Activated CD8-positive, alpha-beta memory T cell treated with anti-CD3 and anti-CD28 coated beads for 4 hours (primary cell): ENCODE results near the gene SNX8.
"Not testable (repeated sequence)": the region's sequence is repeated elsewhere in the genome, so short reads cannot be mapped to it uniquely, and the experiment has no call there.

Source experiments
- DNase-seq, 2 donors: peaks; one replicate each; pipeline ENCODE4 v3.0.0-alpha.2; 2020; ENCODE audit warnings: low read depth in 2 of 2

SNX8 gene

DNA sequence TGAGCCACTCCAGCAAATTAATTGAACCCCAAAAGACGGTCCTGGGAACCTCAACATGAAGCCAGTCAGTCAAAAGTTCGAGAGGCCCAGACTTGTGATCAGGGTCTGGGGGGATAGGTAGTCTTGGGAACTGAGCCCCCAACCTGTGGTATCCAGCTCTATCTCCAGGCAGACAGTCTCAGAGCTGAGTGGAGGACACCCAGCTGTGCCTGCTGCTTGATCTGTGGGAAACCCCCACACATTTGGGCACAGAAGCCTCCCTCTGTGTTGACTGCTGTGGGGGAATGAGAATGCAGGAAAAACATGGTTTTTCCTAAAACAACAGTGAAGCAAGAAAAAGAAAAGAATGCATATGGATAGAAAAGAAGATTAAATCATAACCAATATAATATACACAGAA is 16.3 kb upstream of the SNX8 start:
- no peak for DNase-seq

- no peak for DNase-seq
These were observed 12.7 kb upstream of the SNX8 start for GRCh38 chr7:2326951-2327350.

- DNase-seq = no peak
These were observed 10.9 kb upstream of the SNX8 start for GRCh38 chr7:2325162-2325561.

DNA sequence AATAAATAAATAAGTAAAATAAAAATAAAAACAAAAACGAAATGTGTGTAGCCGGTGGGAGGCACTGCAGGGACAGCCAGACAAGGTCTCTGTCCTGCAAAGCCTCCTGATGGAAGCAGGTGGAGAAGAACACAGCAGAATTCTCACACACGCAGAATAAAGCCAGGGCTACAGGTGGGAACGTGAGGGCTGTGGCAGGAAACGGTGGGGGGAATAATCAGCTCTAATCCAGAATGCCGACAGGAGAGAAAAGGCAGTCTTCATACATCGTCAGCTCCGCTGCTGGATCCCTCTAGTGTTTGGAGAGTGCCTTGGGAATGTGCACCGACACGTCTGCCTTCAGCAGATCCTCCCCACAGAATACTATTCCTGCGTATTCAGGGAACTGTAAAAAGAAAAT is 6.8 kb upstream of the SNX8 start:
- no peak for DNase-seq

DNA sequence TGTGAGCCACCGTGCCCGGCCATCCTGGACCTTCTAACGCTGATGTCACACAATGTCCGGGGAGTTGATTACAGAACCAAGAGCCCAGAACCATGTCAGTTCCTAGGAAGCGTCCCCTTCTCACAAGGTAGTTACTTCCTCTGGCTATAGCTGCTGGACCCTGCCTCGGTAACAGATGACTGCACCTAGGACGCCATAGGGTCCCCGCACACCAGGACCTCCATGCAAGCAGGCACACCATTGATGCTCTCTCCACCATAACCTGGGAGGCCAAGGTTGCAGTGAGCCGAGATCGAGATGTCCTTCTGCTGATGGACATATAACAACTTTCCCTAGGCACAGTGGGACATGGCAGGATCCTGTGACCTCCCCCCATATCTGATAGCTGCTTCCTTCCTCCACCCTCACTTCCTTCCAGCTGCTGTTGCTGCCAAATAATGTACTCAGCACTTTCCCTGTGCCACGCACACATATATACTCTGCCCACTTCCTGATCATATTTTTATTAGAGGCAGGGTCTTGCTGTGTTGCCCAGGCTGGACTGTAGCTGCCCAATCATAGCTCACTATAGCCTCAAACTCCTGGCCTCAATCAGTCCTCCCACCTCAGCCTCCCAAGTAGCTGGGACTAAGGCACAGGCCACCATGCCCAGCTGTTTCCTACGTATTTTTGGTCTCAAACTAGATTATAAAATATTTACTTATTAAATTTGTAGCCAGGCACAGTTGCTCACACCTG is 3.5 kb upstream of the SNX8 start:
- no peak for DNase-seq

- DNase-seq = no peak
These were observed 2.3 kb upstream of the SNX8 start for GRCh38 chr7:2316578-2316977.

- no peak for DNase-seq
These were observed 1.5 kb upstream of the SNX8 start for GRCh38 chr7:2315787-2316186.

- not testable (repeated sequence) for DNase-seq
These were observed 802 bp upstream of the SNX8 start for GRCh38 chr7:2314956-2315530.

DNA sequence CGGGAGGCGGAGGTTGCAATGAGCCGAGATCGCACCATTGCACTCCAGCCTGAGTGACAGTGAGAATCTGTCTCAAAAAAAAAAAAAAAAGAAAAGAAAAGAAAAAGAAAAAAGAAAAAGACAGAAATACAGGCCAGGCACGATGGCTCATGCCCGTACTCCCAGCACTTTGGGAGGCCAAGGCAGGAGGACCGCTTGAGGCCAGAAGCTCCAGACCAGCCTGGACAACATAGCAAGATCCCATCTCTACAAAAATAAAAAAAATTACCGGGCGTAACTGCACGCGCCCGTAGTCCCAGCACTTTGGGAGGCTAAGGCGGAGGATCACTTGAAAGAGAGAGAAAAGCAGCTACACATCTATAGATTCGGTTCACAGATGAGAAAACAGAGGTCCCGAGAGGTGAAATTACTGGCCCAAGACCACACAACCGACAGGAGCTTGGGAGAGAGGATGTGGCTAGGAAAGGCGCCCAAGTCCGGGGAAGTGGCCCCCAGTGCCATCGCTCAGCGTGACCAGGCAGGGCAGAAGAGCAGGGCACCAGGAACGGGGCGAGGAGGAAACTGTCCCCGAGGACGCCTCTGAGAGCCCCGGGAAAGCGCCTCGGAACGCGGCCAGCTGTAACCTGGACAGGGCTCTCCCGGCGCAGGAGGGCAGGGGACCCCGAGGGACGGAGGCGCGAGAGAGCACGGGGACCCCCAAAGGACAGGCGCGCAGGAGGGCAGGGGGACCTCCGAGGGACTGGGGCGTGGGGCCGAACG is 612 bp downstream of the SNX8 start:
- no peak for DNase-seq

DNA sequence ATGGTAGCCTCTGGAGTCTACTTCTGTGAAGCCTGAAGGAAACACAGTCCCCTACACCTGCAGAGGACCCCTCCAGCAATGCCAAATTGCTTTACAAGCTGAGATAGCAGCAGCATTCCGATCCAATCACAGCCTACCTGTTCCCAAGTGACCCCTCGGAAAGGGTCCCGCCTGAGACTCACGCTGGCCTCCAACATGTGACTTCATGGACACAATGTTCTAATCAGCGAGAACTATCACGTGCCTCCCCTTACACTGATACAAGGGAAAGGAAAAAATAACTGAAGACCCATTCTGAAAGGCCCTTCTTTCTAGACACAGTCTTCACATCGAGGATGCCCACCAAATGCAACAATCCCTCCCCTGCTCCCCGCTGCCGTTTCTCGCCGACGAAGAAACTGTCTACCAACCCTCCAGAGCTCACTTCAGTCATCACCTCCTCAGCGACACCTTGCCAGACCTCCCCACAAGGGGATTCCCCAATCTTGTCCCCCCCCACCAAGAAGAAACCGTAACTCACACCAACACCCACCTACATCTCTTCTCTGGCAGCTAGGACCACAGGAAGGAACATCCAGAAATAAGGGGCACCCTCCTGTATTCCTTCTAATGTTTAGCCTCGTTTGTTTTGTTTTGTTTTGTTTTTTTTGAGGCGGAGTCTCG is 1.8 kb downstream of the SNX8 start:
- no peak for DNase-seq

DNA sequence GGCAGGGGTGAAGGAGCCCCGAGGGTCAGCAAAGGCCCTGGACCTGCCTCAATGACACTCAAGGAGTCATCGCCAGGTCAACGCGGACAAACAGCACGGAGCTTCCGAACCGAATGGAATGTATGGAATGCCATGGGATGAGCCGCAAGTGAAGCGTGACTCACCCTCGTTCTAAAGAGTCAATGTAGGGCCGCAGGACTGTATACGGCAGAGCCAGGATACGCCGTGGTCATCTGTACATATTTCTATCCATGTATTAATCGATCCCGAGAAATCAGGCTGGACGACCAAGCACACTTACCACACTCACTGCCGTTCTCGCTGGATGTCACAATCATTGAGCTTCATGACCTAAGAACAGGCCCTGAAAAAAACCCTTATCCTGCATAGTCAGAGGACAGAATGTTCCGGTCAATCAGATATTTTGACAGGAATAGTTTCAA is 4.3 kb downstream of the SNX8 start:
- no peak for DNase-seq

DNA sequence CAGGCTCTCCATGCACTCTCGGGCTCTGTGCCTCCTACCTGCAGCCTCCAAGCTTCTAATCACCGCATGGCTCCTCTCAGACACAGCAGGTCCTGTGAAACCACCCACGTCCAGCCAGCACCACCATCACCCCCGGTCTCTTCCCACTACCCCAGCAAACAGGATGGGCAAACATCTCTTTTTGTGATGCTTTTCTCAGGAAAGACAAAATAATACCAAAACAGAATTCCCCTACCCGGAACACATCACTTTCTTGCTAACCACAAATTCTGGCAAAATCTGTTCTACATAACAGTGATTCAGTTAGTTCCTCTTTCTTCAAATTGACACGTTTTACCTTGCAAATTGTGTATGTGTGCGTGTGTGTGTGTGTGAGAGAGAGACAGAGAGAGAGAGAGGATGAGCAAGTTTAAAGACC is 6.5 kb downstream of the SNX8 start:
- DNase-seq = no peak

- DNase-seq = no peak
These were observed 7.6 kb downstream of the SNX8 start for GRCh38 chr7:2306688-2307087.

GRCh38 chr7:2305258-2305657 is 9.0 kb downstream of the SNX8 start:
- DNase-seq = not testable (repeated sequence)

DNA sequence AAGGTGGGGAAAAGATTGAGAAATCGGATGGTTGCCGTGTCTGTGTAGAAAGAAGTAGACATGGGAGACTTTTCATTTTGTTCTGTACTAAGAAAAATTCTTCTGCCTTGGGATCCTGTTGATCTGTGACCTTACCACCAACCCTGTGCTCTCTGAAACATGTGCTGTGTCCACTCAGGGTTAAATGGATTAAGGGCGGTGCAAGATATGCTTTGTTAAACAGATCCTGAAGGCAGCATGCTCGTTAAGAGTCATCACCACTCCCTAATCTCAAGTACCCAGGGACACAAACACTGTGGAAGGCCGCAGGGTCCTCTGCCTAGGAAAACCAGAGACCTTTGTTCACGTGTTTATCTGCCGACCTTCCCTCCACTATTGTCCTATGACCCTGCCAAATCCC is 10.7 kb downstream of the SNX8 start:
- DNase-seq = not testable (repeated sequence)

DNA sequence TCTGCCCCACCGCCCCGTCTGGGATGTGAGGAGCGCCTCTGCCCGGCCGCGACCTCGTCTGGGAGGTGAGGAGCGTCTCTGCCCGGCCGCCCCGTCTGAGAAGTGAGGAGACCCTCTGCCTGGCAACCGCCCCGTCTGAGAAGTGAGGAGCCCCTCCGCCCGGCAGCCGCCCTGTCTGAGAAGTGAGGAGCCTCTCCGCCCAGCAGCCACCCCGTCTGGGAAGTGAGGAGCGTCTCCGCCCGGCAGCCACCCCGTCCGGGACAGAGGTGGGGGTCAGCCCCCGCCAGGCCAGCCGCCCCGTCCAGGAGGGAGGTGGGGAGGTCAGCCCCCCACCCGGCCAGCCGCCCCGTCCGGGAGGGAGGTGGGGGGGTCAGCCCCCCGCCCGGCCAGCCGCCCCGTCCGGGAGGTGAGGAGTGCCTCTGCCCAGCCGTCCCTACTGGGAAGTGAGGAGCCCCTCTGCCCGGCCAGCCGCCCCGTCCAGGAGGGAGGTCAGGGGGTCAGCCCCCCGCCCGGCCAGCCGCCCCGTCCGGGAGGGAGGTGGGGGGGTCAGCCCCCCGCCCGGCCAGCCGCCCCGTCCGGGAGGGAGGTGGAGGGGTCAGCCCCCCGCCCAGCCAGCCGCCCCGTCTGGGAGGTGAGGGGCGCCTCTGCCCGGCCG is 11.4 kb downstream of the SNX8 start:
- not testable (repeated sequence) for DNase-seq

GRCh38 chr7:2301511-2301863 is 12.8 kb downstream of the SNX8 start:
- DNase-seq = no peak

- DNase-seq = no peak
These were observed 14.2 kb downstream of the SNX8 start for GRCh38 chr7:2299870-2300512.

DNA sequence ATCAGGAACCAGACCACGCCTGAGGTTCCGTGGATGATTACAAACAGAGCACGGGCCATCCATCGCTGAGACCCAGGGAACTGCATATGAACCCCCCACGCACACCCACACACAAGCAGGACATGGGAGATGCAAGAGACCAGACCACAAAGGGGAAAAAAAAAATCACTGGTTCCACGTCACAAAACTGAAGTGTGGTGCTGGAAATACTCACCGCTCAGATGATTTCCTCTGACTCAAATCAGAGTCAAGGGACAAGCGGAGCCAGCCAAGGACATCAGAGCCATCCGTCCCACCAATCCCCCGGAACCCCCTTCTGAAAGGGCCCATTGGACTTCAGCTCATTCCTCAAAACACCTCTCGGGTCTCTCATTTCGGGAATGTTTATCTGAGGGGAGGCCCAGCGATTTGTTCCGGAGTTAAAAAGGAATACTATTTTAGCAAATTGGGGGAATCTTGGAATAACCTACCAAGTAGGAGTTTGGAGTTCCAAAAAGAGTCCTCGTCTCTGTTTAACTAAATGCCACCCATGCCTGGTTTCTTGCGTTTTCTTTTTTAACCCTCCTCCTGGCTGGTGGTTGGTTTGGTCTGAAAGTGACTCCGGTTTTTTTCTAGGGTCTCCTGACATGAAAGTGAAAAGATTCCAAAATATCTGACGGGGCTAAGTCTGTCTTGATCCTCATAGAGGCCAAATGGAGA is 15.0 kb downstream of the SNX8 start:
- no peak for DNase-seq

- DNase-seq = no peak
These were observed 17.4 kb downstream of the SNX8 start for GRCh38 chr7:2296832-2297231.
